ENCODE data around the gene KDM7A. TPM values are rescaled to one million over a fixed set of nuclear protein-coding genes. Genes with fewer than 3 reads are reported as not detected.
"Not testable (repeated sequence)": the region's sequence is repeated elsewhere in the genome, so short reads cannot be mapped to it uniquely, and the experiment has no call there.

Gene KDM7A
- total RNA-seq, 2 experiments from 2014 or later: 7.5 to 7.9 TPM

DNA sequence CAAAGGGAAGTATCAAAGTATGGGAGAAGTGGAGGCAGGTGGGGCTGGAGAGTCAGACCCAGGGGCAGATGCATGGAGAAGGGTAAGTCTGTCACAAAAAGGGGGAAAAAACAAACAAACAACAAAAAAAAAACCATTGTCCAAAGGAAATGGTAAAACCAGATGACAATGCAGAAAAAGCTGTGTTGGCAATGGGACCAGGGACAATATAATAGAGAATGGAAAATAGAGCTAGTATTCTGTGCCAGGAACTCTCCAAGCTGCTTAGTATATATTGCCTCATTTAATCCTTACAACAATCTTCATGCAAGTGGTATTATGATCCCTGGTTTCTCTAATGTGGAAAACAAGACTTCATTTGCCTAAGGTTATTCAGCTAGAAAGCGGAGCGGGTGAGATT lies 13.1 kb upstream of the KDM7A start:
- no peaks in the 10 kb centered on the region for H3K9me3 Mint-ChIP-seq
- H3K36me3 Mint-ChIP-seq: no peaks in the 10 kb centered on the region
- no peak for DNase-seq
- H3K27me3 Mint-ChIP-seq: no peaks in the 10 kb centered on the region
- peaks cover 4% of the 10 kb centered on the region for H3K4me1 Mint-ChIP-seq
- H3K4me3 Mint-ChIP-seq: no peak overlapping the region
- H3K27ac Mint-ChIP-seq: no peak overlapping the region

DNA sequence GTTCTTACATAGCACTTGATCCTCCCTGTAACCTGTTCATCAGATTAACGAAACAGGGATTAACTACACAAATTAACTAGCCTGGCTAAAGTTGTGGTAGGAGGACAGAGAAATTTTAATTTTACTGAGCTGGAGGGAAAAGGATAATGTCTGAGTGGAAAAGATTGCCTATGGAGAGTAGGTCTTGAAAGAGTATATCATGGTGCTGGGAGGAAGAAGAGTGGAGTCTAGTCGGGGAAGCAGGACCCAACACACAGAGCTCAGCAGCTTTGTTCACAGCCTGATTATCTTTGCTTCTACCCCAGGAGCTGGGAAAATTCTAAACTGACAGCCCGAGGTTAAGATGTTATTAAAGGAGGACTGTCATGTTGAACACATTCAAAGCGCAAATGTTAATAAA lies 6.1 kb upstream of the KDM7A start:
- H3K27me3 Mint-ChIP-seq: peaks cover 11% of the 10 kb centered on the region
- peaks cover 5% of the 10 kb centered on the region for H3K9me3 Mint-ChIP-seq

GRCh38 chr7:140179339-140179738 lies 2.6 kb upstream of the KDM7A start:
- Mint-ChIP-seq H3K36me3 (peaks cover 10% of the 10 kb centered on the region), H3K4me3 (no peak overlapping the region), H3K4me1 (peaks cover 25% of the 10 kb centered on the region), H3K27ac (no peak overlapping the region), H3K9me3 (peaks cover 5% of the 10 kb centered on the region), H3K27me3 (peaks cover 11% of the 10 kb centered on the region)
- DNase-seq: no peak

More for the DNA sequence above, 6.1 kb upstream of the KDM7A start:
- Mint-ChIP-seq H3K4me3 (no peak overlapping the region), H3K27ac (no peak overlapping the region), H3K36me3 (peaks cover 10% of the 10 kb centered on the region), H3K4me1 (peaks cover 6% of the 10 kb centered on the region)
- no peak for DNase-seq

DNA sequence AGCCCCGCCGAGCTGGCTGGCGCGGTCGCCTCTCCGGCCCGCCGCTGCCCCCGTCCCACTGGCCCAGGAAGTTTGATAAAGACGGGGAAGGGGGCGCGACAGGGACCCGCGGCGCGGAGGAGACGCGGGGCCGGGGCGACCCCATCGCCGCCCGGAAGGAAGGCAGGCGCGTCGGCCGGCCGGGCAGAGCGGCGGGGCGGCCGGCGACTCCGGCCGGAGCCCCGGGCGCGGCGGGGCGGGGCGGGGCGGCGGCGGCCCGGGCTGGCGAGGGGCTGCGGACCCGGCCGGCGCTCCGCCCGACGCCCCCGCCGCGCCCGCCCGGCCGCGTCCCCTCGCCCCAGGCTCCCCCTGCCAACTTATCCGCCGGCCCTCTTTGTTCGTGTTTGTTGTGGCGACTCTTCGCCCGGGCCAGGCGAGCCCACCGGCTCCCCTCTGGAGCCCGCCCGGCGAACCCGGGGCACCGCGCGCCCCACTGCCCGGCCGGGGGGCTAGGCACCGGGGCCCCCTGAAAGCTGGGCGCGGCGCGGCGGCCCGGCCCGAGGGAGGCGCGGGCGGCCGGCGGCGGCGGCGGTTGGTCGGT lies 571 bp downstream of the KDM7A start:
- H3K9me3 Mint-ChIP-seq: peaks cover 5% of the 10 kb centered on the region
- peak overlapping the region; percentile 83 for H3K27ac Mint-ChIP-seq
- H3K4me1 Mint-ChIP-seq: peaks cover 37% of the 10 kb centered on the region
- peak overlapping the region; percentile 85 for H3K4me3 Mint-ChIP-seq
- peaks cover 11% of the 10 kb centered on the region for H3K27me3 Mint-ChIP-seq
- peaks cover 10% of the 10 kb centered on the region for H3K36me3 Mint-ChIP-seq
- no peak for DNase-seq

DNA sequence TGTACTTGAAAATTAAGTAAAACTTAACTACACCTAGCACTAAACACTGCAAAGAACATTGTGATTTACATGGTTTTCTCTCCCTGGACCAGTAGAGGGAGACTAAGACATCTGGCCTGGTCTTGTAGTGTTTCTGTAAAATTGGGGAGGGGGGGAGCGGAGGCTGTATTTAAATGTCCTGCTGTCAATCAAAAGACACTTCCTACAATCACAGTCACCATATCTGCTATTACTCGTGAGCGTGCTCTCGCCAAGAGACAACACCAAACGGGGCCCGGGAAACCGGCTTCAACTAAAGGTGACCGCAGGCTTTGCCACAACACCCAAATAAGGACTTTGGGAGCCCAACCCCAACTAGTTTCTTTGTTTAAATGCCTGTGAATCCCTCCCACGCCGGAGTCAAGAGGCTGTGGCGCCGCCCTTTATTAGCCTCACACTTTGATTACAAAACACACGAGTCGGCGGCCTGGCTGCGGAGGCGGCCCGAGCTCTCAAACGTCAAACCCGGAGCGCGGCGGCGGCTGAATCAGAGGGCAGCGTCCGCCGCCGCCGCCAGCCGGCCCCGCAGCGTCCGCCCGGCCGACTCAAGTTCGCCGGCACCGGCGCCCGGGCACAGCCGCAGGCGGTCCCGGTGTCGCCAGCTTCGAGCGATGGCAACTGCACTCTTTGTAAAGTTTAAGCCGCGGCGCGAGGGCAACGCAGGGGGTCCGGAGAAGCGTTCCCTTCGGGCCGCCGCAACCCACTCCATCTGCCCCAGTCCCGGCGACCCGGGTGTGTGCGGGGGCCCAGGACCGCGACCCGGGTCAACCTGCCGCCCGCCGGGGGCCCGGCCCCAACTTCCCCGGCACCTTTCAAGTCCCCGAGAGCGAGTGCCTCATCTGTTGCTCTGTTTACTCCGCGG lies 1.3 kb downstream of the KDM7A start:
- peaks cover 5% of the 10 kb centered on the region for H3K9me3 Mint-ChIP-seq
- H3K4me3 Mint-ChIP-seq: peak overlapping the region; percentile 85
- H3K36me3 Mint-ChIP-seq: peaks cover 10% of the 10 kb centered on the region
- H3K27ac Mint-ChIP-seq: peak overlapping the region; percentile 85
- peak; percentile 87 for DNase-seq
- H3K27me3 Mint-ChIP-seq: peaks cover 11% of the 10 kb centered on the region
- H3K4me1 Mint-ChIP-seq: peaks cover 42% of the 10 kb centered on the region

- Mint-ChIP-seq H3K4me3 (peak overlapping the region; percentile 85), H3K27ac (no peak overlapping the region), H3K36me3 (peaks cover 7% of the 10 kb centered on the region), H3K4me1 (peaks cover 47% of the 10 kb centered on the region), H3K9me3 (peaks cover 2% of the 10 kb centered on the region), H3K27me3 (peaks cover 10% of the 10 kb centered on the region)
- DNase-seq: no peak
Observed at GRCh38 chr7:140174217-140174616, 2.6 kb downstream of the KDM7A start.

- Mint-ChIP-seq H3K4me1 (peaks cover 66% of the 10 kb centered on the region), H3K9me3 (no peaks in the 10 kb centered on the region), H3K4me3 (no peak overlapping the region), H3K36me3 (no peaks in the 10 kb centered on the region), H3K27ac (no peak overlapping the region), H3K27me3 (no peaks in the 10 kb centered on the region)
- no peak for DNase-seq
Observed at GRCh38 chr7:140170375-140170774, 6.4 kb downstream of the KDM7A start.

DNA sequence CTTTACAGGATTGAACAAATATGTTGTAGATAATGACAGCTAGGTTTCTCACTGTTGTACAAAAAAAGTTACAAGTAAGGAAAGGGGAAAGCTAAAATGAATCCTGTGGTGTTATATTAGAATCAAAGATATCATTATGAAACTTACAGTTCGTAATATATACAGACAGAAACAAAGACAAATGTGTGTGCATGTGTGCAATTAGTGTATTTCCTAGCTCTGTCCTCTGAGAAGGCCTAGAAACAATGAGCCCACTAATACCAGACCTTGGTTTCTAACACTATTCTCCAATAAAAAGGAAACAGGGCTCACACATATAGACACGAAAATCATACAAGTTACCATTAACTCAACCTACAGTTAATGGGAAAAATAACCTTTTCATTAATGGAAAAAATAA lies 8.0 kb downstream of the KDM7A start:
- no peak for DNase-seq
- Mint-ChIP-seq H3K36me3 (no peaks in the 10 kb centered on the region), H3K9me3 (no peaks in the 10 kb centered on the region), H3K27ac (peak overlapping the region; percentile 48), H3K27me3 (no peaks in the 10 kb centered on the region), H3K4me1 (peaks cover 69% of the 10 kb centered on the region), H3K4me3 (no peak overlapping the region)

DNA sequence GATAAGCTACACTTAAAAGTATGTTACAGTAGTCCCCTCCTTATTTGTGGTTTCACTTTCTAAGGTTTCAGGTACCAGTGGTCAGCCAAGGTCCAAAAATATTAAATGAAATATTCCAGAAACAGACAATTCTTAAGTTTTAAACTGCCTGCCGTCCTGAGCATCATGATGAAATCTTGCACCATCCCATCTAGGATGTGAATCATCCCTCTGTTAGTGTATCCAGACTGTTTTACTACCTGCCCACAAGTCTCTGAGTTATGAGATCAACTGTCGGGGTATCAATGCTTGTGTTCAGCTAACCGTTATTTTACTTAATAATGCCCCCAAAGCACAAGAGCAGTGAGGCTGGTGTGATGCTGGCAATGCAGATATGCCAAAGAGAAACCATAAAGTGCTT lies 11.4 kb downstream of the KDM7A start:
- H3K36me3 Mint-ChIP-seq: peaks cover 2% of the 10 kb centered on the region
- H3K27me3 Mint-ChIP-seq: no peaks in the 10 kb centered on the region
- H3K4me3 Mint-ChIP-seq: peak overlapping the region; percentile 58
- DNase-seq: no peak
- H3K4me1 Mint-ChIP-seq: peaks cover 78% of the 10 kb centered on the region
- H3K27ac Mint-ChIP-seq: peak overlapping the region; percentile 92
- no peaks in the 10 kb centered on the region for H3K9me3 Mint-ChIP-seq

DNA sequence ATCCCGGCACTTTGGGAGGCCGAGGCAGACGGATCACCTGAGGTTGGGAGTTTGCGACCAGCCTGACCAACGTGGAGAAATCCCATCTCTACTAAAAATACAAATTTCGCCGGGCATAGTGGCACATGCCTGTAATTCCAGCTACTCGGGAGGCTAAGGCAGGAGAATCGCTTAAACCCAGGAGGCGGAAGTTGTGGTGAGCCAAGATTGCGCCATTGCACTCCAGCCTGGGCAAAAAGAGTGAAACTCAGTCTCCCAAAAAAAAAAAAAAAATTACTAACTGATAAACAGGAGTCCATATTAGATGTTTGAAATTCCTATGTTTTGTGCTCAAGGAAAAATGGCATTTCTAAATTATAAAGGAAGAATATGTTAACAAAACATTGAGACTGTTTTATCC lies 14.7 kb downstream of the KDM7A start:
- H3K4me1 Mint-ChIP-seq: peaks cover 73% of the 10 kb centered on the region
- DNase-seq, H3K36me3 Mint-ChIP-seq, H3K27me3 Mint-ChIP-seq, H3K4me3 Mint-ChIP-seq, H3K9me3 Mint-ChIP-seq, H3K27ac Mint-ChIP-seq: not testable (repeated sequence)

GRCh38 chr7:140161047-140161446 lies 15.7 kb downstream of the KDM7A start:
- Mint-ChIP-seq H3K27me3 (no peaks in the 10 kb centered on the region), H3K27ac (peak overlapping the region; percentile 73), H3K4me3 (no peak overlapping the region), H3K36me3 (peaks cover 10% of the 10 kb centered on the region), H3K4me1 (peaks cover 76% of the 10 kb centered on the region), H3K9me3 (no peaks in the 10 kb centered on the region)
- peak; percentile 15 for DNase-seq

GRCh38 chr7:140160308-140160707 lies 16.5 kb downstream of the KDM7A start:
- Mint-ChIP-seq H3K36me3 (peaks cover 12% of the 10 kb centered on the region), H3K9me3 (no peaks in the 10 kb centered on the region), H3K27me3 (no peaks in the 10 kb centered on the region), H3K27ac (peak overlapping the region; percentile 73), H3K4me1 (peaks cover 76% of the 10 kb centered on the region), H3K4me3 (no peak overlapping the region)
- DNase-seq: no peak

DNA sequence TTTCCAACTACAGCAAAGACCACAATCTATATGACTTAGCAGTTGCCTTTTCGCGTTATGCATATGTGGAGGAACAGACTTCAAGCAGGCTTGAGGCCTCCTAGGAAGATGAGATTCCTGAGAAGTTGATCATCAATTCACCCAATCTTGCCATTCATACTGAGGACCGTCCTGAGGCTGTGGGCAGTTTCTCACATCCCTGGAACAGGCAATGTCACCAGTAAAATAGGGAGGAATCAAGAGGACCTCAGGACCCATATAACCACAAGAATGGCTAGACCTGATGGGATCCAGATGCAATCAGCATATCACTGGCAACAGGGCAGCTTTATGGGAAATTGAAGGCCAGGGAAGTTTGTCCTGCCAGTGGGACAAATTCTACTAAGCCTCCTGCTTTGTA lies 17.3 kb downstream of the KDM7A start:
- Mint-ChIP-seq H3K9me3 (no peaks in the 10 kb centered on the region), H3K4me1 (peaks cover 73% of the 10 kb centered on the region), H3K27me3 (no peaks in the 10 kb centered on the region), H3K27ac (no peak overlapping the region), H3K4me3 (no peak overlapping the region), H3K36me3 (peaks cover 12% of the 10 kb centered on the region)
- no peak for DNase-seq

DNA sequence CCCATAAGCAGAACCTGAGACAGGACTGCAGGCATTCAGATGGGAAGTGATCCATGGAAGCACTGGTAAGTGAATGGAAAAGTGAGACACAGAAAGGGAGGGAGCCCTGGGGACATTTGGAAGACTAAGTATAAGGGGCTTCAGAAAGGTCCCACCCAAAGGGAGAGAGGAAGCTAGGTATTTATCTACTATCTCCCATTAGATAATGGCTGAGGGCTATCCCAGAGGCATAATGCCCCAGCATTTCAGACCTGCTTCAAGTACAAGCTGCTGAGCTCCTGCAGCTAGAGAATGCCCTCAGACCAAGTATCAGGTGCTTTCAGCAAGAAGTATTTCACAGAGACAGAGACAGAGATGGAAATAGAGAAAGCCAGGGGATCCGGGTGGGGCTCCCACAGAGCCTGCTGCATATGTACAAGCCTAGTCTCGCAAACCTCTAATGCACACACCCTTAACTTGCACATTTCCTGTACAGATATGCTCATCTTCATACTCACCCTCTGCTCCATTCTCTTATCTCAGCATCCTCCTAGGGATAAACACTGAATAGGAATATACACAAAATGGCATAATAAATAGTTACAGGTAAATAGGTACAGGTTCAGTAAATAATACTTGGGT lies 20.2 kb downstream of the KDM7A start:
- Mint-ChIP-seq H3K9me3 (peaks cover 2% of the 10 kb centered on the region), H3K36me3 (peaks cover 18% of the 10 kb centered on the region), H3K27ac (no peak overlapping the region), H3K4me1 (peaks cover 67% of the 10 kb centered on the region), H3K27me3 (no peaks in the 10 kb centered on the region), H3K4me3 (no peak overlapping the region)
- no peak for DNase-seq

DNA sequence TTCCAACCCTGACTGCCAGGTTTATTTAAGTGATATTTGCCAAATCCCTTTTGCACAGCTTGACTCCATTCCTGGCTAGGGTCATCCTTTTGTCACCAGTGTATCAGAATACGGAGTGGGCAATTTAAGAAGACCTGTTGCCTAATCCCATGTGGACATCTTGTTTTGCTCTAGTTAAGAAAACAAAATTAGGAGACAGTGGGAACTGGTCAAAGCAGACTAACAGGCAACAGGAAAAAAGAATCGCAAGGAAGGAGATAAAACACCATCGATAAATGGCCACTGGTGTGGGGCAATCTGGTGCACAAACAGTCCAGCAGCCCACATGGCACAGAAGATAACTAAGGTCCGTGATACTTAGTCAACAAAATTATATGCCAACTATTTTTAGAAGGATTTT lies 21.4 kb downstream of the KDM7A start:
- DNase-seq: no peak
- no peaks in the 10 kb centered on the region for H3K27me3 Mint-ChIP-seq
- H3K4me1 Mint-ChIP-seq: peaks cover 60% of the 10 kb centered on the region
- peaks cover 18% of the 10 kb centered on the region for H3K36me3 Mint-ChIP-seq
- no peak overlapping the region for H3K27ac Mint-ChIP-seq
- H3K4me3 Mint-ChIP-seq: no peak overlapping the region
- H3K9me3 Mint-ChIP-seq: peaks cover 2% of the 10 kb centered on the region
